Gastrocnemius medialis (tissue), 4 donors: ENCODE data around the gene NR1H4. TPM values are rescaled to one million over a fixed set of nuclear protein-coding genes. Genes with fewer than 3 reads are reported as not detected.

Source experiments
- ATAC-seq, 2 donors: fragments of 150-250 bp; one replicate each; pipeline ENCODE4 v1.9.1; 2016
- DNase-seq, 2 donors: peaks; one replicate each; pipeline ENCODE4 v3.0.0-alpha.2; 2019
- H3K27ac ChIP-seq, 4 donors: fragments of 200-600 bp; sonication (generic); 1 replicate in 1 of 4; 2 replicates in 3 of 4; pipeline ENCODE4 v1.5.1; 2016 to 2018; ENCODE audit warnings: mild to moderate bottlenecking in 2 of 4, moderate library complexity in 1 of 4
- H3K27me3 ChIP-seq, 3 donors: fragments of 200-600 bp; sonication (generic) in 2 of 3; 1 replicate in 1 of 3; 2 replicates in 2 of 3; pipeline versions ENCODE4 v1.5.1 to v1.6.0; 2016 to 2019; ENCODE audit warnings: mild to moderate bottlenecking in 1 of 3, moderate library complexity in 1 of 3
- H3K36me3 ChIP-seq, 2 donors: fragments of 200-600 bp; sonication (generic) in 1 of 2; one replicate each; pipeline ENCODE4 v1.5.1; 2017 to 2018
- H3K4me1 ChIP-seq, 2 donors: fragments of 200-600 bp; sonication (generic) in 1 of 2; one replicate each; pipeline ENCODE4 v1.5.1; 2016 to 2017; ENCODE audit warnings: mild to moderate bottlenecking in 2 of 2
- H3K4me3 ChIP-seq, 4 donors: fragments of 200-600 bp; sonication (generic) in 3 of 4; 1 replicate in 1 of 4; 2 replicates in 3 of 4; pipeline ENCODE4 v1.5.1; 2016 to 2019; ENCODE audit warnings: mild to moderate bottlenecking in 2 of 4
- H3K9me3 ChIP-seq, 3 donors: fragments of 200-600 bp; sonication (generic) in 2 of 3; 1 replicate in 1 of 3; 2 replicates in 2 of 3; pipeline ENCODE4 v1.5.1; 2016 to 2019
- POLR2A ChIP-seq, 2 donors: fragments of 450-650 bp; IDR thresholded peaks; one replicate each; pipeline ENCODE4 v1.6.1; 2017; ENCODE audit warnings: antibody characterized with exemption in 2 of 2, mild to moderate bottlenecking in 2 of 2, moderate library complexity in 2 of 2
- in situ Hi-C, 4 donors: fragments of 200-750 bp; cut with MboI; loops; one replicate each; pipeline versions ENCODE4 v1.15.0 to v1.8.0; 2017; ENCODE audit warnings: low sequenced_read_pairs in 4 of 4
- intact Hi-C: fragments of 100-400 bp; cut with DNase I; formaldehyde crosslinking; loops from one replicate; pipeline ENCODE4 v1.15.1; 2023; ENCODE audit warnings: low total_unique reads
- total RNA-seq, 4 donors: library from RNA; depleted of rRNA; stranded (reverse); fragments of >200 nt; gene quantifications; one replicate each; pipeline versions ENCODE4 v1.1.0 to v1.2.3, GENCODE V29; 2016
- TF ChIP-seq, protein P1 (sequence below), 5 experiments: fragments of 450-650 bp in 3 of 5; fragments of 200-600 bp in 2 of 5; sonication (generic) in 2 of 5; IDR thresholded peaks in 4 of 5; conservative IDR thresholded peaks in 1 of 5; 1 replicate in 4 of 5; 2 replicates in 1 of 5; pipeline ENCODE4 v1.5.1; 2016 to 2019; ENCODE audit warnings: antibody characterized with exemption in 5 of 5, mild to moderate bottlenecking in 3 of 5, moderate library complexity in 3 of 5

Gene NR1H4
- total RNA-seq, 4 donors from 2014 or later, result 0.20 TPM; not detected in 3

DNA sequence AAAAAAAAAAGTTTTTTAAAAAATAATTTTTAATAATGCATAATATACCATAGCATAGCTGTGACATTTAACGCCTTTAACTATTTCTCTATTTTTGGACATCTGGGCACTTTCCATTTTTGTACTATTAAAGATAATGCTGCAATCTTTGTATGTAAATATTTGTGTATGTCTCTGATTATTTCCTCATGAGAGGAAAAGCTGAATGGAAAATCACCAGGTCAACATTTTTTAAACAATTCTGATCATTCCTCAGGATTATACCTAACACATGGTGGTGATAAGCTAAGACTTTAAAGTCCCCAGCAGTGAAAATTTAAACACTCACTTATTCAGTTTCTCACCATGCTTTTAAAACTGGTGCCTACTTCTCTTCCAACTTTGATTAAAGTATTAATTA lies 31.3 kb upstream of the NR1H4 start:
- intact Hi-C loops, result no loop called here

DNA sequence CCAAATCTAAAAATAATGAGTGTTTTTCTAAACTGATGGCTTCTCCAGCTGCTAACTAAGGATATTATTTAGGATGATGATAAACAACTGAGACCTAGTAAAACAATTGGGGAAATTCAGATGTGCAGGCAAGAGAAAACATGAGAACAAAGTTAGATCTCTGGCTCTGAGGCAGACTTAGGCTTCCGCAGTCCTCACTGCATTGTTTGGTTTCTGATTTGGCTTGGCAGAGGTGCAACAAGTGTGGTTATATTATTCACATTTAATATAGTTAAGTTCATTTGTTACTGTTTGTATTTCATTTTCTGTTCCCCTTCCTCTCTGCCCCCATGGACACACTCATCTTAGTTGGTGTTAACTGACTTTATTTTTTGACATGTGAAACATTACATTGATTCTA lies 30.2 kb upstream of the NR1H4 start:
- Histone ChIP-seq H3K4me3 (no peak overlapping the region), H3K36me3 (no peaks in the 10 kb centered on the region), H3K27ac (no peak overlapping the region), H3K27me3 (no peaks in the 10 kb centered on the region), H3K9me3 (no peaks in the 10 kb centered on the region), H3K4me1 (no peaks in the 10 kb centered on the region)
- ATAC-seq (no peak), DNase-seq (no peak)
- TF ChIP-seq, protein P1, sequence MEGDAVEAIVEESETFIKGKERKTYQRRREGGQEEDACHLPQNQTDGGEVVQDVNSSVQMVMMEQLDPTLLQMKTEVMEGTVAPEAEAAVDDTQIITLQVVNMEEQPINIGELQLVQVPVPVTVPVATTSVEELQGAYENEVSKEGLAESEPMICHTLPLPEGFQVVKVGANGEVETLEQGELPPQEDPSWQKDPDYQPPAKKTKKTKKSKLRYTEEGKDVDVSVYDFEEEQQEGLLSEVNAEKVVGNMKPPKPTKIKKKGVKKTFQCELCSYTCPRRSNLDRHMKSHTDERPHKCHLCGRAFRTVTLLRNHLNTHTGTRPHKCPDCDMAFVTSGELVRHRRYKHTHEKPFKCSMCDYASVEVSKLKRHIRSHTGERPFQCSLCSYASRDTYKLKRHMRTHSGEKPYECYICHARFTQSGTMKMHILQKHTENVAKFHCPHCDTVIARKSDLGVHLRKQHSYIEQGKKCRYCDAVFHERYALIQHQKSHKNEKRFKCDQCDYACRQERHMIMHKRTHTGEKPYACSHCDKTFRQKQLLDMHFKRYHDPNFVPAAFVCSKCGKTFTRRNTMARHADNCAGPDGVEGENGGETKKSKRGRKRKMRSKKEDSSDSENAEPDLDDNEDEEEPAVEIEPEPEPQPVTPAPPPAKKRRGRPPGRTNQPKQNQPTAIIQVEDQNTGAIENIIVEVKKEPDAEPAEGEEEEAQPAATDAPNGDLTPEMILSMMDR (IDR thresholded peaks at IDR 0.05 in 4 of 5, conservative IDR thresholded peaks at IDR 0.05 in 1 of 5), result no peak
- no peak for TF ChIP-seq POLR2A (IDR thresholded peaks at IDR 0.05)
- in situ Hi-C loops (no loop called here), intact Hi-C loops (no loop called here)

More for the DNA sequence above, 31.3 kb upstream of the NR1H4 start:
- H3K27ac ChIP-seq, result no peak overlapping the region
- H3K4me3 ChIP-seq, result no peak overlapping the region
- H3K36me3 ChIP-seq, result no peaks in the 10 kb centered on the region
- H3K4me1 ChIP-seq, result no peaks in the 10 kb centered on the region
- no peaks in the 10 kb centered on the region for H3K27me3 ChIP-seq
- TF ChIP-seq POLR2A (IDR thresholded peaks at IDR 0.05), result no peak
- TF ChIP-seq, protein P1 (IDR thresholded peaks at IDR 0.05 in 4 of 5, conservative IDR thresholded peaks at IDR 0.05 in 1 of 5), result no peak
- H3K9me3 ChIP-seq, result no peaks in the 10 kb centered on the region
- ATAC-seq (no peak), DNase-seq (no peak)
- in situ Hi-C loops, result no loop called here

DNA sequence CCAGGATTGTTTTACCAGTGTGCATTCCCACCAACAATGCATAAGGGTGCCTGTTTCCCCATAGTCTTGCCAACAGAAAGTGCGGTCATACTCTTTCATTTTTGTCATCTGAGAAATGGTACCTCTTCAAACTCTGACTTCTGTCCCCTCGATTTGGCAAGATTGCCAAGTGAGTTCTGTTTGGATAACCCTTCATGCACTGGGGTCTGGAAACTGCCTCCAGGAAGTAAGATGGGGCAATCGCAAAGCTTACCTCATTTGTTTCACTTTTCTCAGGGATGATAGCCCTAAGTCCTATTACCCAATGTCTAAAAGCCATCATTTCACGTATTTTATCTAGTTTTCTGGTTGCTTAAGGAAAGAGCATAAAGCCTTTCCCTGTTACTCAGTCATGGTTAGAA lies 28.6 kb upstream of the NR1H4 start:
- Histone ChIP-seq H3K27me3 (no peaks in the 10 kb centered on the region), H3K4me3 (no peak overlapping the region), H3K36me3 (no peaks in the 10 kb centered on the region), H3K9me3 (no peaks in the 10 kb centered on the region), H3K4me1 (no peaks in the 10 kb centered on the region), H3K27ac (no peak overlapping the region)
- no peak for TF ChIP-seq POLR2A (IDR thresholded peaks at IDR 0.05)
- TF ChIP-seq, protein P1 (IDR thresholded peaks at IDR 0.05 in 4 of 5, conservative IDR thresholded peaks at IDR 0.05 in 1 of 5), result no peak
- in situ Hi-C loops (no loop called here), intact Hi-C loops (no loop called here)
- DNase-seq (no peak), ATAC-seq (no peak)

DNA sequence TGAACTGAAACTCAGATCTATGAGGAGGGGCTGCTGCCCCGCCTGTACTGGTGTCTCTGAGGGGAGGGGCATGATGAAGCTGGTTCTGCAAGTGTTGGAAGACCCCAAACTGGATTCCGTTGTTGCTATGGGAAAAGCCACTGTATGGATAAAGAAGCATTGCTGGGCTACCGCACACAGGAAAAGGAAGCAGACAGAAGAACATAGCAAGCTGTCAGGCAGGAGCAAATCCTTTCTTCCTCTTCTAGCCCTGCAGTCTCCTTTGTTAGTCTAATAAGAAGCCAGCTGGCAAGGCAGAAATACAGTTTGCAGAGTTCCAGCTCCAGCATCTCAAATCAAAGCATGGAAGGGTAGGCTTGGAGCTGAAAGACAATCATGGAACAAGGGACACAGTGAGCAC lies 26.3 kb upstream of the NR1H4 start:
- ATAC-seq (no peak), DNase-seq (no peak)
- TF ChIP-seq POLR2A (IDR thresholded peaks at IDR 0.05), result no peak
- TF ChIP-seq, protein P1 (IDR thresholded peaks at IDR 0.05 in 4 of 5, conservative IDR thresholded peaks at IDR 0.05 in 1 of 5), result no peak
- Histone ChIP-seq H3K4me3 (no peak overlapping the region), H3K9me3 (no peaks in the 10 kb centered on the region), H3K27me3 (no peaks in the 10 kb centered on the region), H3K36me3 (no peaks in the 10 kb centered on the region), H3K4me1 (no peaks in the 10 kb centered on the region), H3K27ac (no peak overlapping the region)
- in situ Hi-C loops, result no loop called here
- intact Hi-C loops, result no loop called here

DNA sequence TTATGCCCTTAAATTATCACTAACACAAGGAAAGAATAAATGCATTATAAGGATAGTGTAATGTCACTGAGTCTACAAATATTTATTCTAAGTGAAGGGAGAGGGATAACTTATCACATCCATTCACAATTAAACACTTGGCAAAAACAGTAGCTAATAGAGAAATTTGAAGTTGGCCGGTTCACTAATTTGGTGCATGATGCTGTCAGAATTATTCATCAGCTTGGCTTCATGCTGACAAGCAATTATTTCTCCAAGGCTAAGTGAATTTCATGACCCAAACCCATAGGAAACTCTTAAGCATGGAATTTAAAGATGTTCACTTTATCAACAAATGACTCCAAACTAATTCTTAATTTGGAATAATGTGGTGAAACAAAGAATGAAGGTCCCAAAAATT lies 25.0 kb upstream of the NR1H4 start:
- intact Hi-C loops (no loop called here), in situ Hi-C loops (no loop called here)
- Histone ChIP-seq H3K9me3 (no peaks in the 10 kb centered on the region), H3K36me3 (no peaks in the 10 kb centered on the region), H3K27ac (no peak overlapping the region), H3K4me1 (no peaks in the 10 kb centered on the region), H3K27me3 (no peaks in the 10 kb centered on the region), H3K4me3 (no peak overlapping the region)
- no peak for DNase-seq
- no peak for ATAC-seq
- TF ChIP-seq, protein P1 (IDR thresholded peaks at IDR 0.05 in 4 of 5, conservative IDR thresholded peaks at IDR 0.05 in 1 of 5), result no peak
- TF ChIP-seq POLR2A (IDR thresholded peaks at IDR 0.05), result no peak
